ENCODE results near the gene OXTR.

The OXTR gene

DNA sequence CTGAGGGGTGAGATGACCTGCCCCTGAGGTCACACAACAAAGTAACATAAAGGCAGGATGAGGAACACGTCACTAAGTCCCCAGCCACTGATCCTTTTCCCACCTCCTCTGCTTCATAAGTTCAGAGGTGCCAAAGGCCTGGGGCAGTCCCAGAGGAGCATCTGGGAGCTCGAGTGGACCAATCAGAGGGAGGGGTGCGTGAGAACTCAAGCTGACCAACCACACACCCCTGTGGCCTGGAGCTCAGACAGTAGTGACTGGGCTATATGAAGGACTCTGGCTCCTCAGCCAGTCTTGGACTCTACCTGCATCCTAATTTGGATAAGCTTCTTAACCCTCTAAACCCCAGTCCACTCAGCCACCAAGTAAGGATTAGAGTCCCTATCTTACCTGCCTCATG is 63.8 kb downstream of the OXTR start:
- TF ChIP-seq FOXP2 (optimal IDR thresholded peaks at IDR 0.05; ENCODE audit: borderline replicate concordance, extremely low read depth, extremely low read length, insufficient read depth) (no peak), TAF1 (IDR thresholded peaks at IDR 0.05; ENCODE audit: borderline replicate concordance, insufficient read depth, low read length) (no peak)
- TF ChIP-seq, protein P1, sequence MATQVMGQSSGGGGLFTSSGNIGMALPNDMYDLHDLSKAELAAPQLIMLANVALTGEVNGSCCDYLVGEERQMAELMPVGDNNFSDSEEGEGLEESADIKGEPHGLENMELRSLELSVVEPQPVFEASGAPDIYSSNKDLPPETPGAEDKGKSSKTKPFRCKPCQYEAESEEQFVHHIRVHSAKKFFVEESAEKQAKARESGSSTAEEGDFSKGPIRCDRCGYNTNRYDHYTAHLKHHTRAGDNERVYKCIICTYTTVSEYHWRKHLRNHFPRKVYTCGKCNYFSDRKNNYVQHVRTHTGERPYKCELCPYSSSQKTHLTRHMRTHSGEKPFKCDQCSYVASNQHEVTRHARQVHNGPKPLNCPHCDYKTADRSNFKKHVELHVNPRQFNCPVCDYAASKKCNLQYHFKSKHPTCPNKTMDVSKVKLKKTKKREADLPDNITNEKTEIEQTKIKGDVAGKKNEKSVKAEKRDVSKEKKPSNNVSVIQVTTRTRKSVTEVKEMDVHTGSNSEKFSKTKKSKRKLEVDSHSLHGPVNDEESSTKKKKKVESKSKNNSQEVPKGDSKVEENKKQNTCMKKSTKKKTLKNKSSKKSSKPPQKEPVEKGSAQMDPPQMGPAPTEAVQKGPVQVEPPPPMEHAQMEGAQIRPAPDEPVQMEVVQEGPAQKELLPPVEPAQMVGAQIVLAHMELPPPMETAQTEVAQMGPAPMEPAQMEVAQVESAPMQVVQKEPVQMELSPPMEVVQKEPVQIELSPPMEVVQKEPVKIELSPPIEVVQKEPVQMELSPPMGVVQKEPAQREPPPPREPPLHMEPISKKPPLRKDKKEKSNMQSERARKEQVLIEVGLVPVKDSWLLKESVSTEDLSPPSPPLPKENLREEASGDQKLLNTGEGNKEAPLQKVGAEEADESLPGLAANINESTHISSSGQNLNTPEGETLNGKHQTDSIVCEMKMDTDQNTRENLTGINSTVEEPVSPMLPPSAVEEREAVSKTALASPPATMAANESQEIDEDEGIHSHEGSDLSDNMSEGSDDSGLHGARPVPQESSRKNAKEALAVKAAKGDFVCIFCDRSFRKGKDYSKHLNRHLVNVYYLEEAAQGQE (IDR thresholded peaks at IDR 0.05; ENCODE audit: insufficient read depth in 1 of 2, low read depth in 2 of 2, low read length in 2 of 2) = no peak

DNA sequence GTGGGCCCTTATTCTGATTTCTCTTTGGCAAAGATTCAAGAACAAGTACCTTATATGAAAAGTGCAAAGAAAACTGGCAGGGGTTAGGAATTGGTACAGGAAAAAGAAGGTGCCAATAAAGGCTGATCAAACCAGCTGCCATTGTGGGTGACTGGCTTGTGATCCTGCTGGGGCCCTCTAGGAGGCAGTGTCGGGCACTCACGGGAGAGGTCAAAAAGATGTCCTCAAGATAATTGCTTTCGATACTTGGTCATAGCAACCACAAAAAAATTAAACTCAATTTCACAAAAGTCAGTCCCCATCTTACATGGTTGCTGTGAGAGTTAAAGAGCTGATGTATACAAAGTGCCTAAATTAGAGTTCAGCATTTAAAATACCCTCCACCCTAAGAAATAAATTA is 66.9 kb downstream of the OXTR start:
- TF ChIP-seq, protein P1 (IDR thresholded peaks at IDR 0.05; ENCODE audit: insufficient read depth in 1 of 2, low read depth in 2 of 2, low read length in 2 of 2) = no peak
- TF ChIP-seq POLR2AphosphoS5 (IDR thresholded peaks at IDR 0.05; ENCODE audit: low read depth, low read length) (no peak), TAF1 (IDR thresholded peaks at IDR 0.05; ENCODE audit: borderline replicate concordance, insufficient read depth, low read length) (no peak), FOXP2 (optimal IDR thresholded peaks at IDR 0.05; ENCODE audit: borderline replicate concordance, extremely low read depth, extremely low read length, insufficient read depth) (no peak), SIN3A (IDR thresholded peaks at IDR 0.05; ENCODE audit: borderline replicate concordance, insufficient read depth, low read length) (no peak)
